NCI-H1092 treated with DMSO at 0.1 percent for 48 hours (cell line): ENCODE data around the gene PRR23C.
"Not testable (repeated sequence)": the region's sequence is repeated elsewhere in the genome, so short reads cannot be mapped to it uniquely, and the experiment has no call there.

ENCODE experiments used
- DNase-seq: peaks from one replicate; lab custom pipeline; 2025; lab: John Stamatoyannopoulos, UW

Gene PRR23C

GRCh38 chr3:139044366-139045210, at the start of gene PRR23C:
PRR23C (minus strand) TSS chr3:139044892; CDS start chr3:139044620, 272 bp downstream.
- no peak for DNase-seq

- DNase-seq = no peak
Observed at GRCh38 chr3:139093840-139094239, 49.1 kb upstream of the PRR23C start.

DNA sequence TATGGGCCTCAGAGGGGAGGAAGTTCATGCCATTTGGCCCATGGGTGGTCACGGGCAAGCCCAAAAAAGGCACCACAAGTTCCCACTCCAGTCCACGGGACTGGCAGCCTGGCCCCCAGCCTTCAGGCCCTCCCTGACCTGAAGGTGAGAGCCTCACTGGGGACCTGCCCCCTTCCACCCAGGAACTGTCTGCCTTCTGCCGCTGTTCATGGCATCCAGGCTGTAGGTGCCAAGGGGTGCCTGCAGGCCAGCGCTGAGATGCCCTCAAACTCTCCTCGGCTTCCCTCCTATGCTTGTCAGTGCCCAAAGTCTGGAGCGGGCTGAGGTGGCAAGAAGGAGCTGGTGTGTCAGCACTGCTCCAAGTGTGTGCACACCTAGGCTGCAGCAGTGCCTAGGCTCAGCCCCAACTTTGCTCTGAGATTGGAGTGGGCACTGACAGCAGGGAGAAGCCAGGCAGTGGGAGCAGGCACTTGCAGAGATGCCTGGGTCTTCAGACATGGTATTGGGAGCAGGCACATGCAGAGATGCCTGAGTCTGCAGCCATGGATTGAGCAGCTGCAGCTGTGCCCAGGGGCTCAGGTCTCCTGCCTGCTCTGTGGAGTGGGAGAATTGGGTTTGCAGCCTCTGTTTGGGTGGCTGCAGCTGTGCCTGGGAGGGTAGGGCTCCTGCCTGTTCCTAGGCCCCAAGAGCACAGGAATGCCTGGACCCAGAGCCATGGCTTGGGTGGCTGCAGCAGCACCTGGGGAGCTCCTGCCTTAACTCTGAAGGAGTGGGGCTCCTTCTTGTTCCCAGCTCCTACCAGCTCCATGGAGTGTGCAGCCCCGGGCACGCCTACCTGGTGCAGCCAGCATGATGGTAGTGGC, 44.0 kb upstream of the PRR23C start:
- DNase-seq = no peak

- DNase-seq = no peak
Observed at GRCh38 chr3:139087621-139088020, 42.9 kb upstream of the PRR23C start.

- no peak for DNase-seq
Observed at GRCh38 chr3:139084176-139084575, 39.5 kb upstream of the PRR23C start.

- DNase-seq = no peak
Observed at GRCh38 chr3:139074565-139075115, 29.9 kb upstream of the PRR23C start.

GRCh38 chr3:139062918-139063317, 18.2 kb upstream of the PRR23C start:
- no peak for DNase-seq

- DNase-seq = no peak
Observed at GRCh38 chr3:139052802-139053600, 8.3 kb upstream of the PRR23C start.

GRCh38 chr3:139043554-139044365, 932 bp downstream of the PRR23C start:
- no peak for DNase-seq

- no peak for DNase-seq
Observed at GRCh38 chr3:139037478-139037877, 7.2 kb downstream of the PRR23C start.

DNA sequence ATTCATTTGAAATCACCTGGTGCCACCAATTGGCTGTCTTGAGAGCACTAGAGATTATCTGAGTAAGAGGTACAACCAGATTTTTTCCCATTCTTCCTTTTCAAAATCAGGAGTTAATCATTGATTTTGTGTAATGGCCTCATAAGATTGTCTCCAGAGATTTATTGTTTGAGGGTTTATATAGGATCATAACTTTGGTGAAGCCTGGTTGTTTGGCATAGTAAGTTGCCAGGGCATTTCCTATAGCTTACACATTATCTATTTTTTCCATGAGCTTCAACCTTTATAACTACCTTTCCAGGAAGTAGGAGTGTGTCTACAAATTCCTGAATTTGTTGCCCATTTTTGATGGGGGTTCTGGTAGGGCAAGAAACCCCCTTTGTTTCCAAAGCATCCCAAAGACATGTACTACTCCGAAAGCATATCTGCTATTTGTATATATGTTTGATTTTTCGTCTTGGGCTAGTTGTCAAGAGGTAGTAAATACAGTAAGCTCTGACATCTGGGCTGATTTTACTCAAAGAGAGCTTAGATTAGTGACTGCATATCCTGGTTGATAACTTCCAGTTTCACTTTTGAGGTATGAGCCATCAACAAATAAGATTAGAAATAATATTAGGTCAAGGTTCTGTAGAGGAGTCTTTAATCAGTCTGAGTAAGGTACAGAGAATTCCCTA, 12.2 kb downstream of the PRR23C start:
- DNase-seq = no peak

GRCh38 chr3:139030576-139030975, 14.1 kb downstream of the PRR23C start:
- DNase-seq = not testable (repeated sequence)

GRCh38 chr3:139024968-139025367, 19.7 kb downstream of the PRR23C start:
- no peak for DNase-seq

DNA sequence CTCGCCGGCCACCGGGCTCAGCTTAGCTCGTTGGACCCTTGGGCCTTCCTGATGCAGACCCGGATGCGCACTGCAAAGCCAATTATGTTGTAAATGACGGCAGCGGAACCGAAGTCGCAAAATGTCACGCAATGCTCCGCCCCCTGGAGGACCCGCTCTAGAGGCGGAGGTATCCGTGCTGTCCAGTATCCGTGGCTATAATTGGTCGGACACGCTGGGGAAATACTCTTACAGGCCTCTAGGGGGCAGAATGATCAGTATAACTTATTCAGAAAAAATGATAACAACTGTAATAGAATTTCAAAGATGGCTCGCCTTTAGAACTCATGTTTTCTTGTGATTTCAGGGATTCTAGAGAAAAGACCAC, 23.8 kb downstream of the PRR23C start, which contains the start of gene PRR23B:
Gene PRR23B (minus strand): TSS at position 59 of the 367 bp plus-strand sequence. CDS start 265 bp downstream, outside the sequence.
- no peak for DNase-seq

GRCh38 chr3:139020036-139020867, 24.4 kb downstream of the PRR23C start:
- DNase-seq = no peak

DNA sequence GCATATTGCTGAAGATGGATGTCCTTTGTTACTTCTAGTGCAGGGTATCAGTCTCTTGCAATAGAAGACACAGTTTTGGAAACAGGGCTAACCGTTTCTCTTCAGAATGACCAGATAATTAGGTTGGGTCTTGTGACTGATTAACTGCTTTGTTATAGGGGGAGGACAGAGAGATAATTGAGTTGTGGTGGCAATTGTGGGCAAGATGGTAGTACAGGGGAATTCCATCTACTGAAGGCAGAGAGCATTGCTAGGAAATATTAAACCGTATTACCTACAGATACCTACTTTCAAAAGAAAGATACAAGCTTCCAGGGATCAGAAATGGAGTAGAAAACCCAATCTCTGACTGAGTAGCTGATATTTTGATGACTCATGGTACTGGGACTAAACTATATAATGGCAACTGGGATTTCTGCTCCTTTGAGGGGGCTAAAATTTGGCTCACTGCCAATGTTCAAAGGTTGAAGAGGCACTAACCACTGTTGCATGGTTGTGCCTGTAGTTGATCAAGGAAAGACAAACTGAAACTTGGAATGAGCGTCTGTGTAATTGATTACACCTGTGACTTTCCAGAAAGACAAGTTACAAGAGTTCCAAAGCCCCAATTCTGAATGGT, 28.2 kb downstream of the PRR23C start:
- no peak for DNase-seq

GRCh38 chr3:139006051-139006716, 38.5 kb downstream of the PRR23C start, which contains the start of gene PRR23A:
PRR23A (minus strand) TSS chr3:139006268; CDS start chr3:139006268, 0 bp downstream.
- no peak for DNase-seq

DNA sequence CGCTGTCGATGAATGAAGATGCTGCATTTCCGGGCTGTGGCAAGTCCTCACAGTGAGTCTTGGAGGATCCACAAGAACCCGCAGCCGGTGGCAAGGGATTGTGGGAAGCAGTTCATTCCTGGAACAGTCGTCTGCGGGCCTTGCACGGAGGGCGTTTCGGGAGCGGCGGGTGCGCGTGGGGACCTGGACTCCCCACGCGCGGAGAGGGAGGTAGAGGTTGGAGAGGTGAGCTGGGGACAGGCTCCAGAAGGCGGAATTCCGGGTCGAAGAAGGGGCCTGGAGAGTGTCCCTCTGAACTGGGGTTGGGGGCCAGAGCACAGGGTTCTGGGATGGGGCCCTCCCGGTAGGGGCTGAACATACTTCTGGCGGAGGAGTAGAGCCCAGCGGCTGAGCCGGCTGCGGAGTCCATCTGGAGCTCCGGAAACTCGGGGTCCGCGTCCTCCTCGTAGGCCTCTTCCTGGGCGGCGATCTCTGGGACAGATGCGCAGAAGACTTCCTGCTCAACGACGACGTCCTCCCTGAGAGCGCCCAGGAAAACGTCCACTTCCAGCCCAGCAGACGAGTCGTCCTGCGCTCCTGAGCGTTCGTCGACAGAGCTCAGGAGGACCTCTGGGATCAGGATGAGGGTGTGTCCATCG, 39.2 kb downstream of the PRR23C start:
- no peak for DNase-seq
